Measurements from ENCODE around the gene ZNF81.

- TF ChIP-seq, protein P1, sequence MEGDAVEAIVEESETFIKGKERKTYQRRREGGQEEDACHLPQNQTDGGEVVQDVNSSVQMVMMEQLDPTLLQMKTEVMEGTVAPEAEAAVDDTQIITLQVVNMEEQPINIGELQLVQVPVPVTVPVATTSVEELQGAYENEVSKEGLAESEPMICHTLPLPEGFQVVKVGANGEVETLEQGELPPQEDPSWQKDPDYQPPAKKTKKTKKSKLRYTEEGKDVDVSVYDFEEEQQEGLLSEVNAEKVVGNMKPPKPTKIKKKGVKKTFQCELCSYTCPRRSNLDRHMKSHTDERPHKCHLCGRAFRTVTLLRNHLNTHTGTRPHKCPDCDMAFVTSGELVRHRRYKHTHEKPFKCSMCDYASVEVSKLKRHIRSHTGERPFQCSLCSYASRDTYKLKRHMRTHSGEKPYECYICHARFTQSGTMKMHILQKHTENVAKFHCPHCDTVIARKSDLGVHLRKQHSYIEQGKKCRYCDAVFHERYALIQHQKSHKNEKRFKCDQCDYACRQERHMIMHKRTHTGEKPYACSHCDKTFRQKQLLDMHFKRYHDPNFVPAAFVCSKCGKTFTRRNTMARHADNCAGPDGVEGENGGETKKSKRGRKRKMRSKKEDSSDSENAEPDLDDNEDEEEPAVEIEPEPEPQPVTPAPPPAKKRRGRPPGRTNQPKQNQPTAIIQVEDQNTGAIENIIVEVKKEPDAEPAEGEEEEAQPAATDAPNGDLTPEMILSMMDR (IDR thresholded peaks at IDR 0.05): no peak
- TF ChIP-seq POLR2A (IDR thresholded peaks at IDR 0.05): no peak
Measured at GRCh38 chrX:47936224-47936939, 99.7 kb downstream of the ZNF81 start.

Measured in prostate gland (tissue), 2 donors.